Measurements from ENCODE around the gene ARFGEF3.

DNA sequence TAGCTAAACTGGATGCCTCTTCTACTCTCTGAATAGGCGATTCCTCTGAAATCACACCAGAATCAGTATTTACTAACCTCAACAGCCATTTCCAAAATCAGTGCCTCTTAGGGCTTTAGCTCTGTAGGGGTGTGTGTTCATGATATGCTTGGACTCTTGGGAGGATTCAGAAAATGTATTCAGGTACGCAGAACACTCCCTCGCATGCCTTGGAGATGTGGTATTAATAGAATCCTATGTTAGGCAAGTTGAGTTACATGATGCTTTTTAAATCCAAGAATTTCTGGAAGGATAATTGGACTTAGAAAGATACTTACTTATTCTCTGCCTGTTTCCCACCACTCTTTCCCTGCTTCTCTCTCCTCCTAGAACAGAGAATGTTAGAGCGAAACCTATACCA is 88.3 kb downstream of the ARFGEF3 start:
- TF ChIP-seq, protein P1, sequence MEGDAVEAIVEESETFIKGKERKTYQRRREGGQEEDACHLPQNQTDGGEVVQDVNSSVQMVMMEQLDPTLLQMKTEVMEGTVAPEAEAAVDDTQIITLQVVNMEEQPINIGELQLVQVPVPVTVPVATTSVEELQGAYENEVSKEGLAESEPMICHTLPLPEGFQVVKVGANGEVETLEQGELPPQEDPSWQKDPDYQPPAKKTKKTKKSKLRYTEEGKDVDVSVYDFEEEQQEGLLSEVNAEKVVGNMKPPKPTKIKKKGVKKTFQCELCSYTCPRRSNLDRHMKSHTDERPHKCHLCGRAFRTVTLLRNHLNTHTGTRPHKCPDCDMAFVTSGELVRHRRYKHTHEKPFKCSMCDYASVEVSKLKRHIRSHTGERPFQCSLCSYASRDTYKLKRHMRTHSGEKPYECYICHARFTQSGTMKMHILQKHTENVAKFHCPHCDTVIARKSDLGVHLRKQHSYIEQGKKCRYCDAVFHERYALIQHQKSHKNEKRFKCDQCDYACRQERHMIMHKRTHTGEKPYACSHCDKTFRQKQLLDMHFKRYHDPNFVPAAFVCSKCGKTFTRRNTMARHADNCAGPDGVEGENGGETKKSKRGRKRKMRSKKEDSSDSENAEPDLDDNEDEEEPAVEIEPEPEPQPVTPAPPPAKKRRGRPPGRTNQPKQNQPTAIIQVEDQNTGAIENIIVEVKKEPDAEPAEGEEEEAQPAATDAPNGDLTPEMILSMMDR (IDR thresholded peaks at IDR 0.05), result no peak
- TF ChIP-seq POLR2A (IDR thresholded peaks at IDR 0.05; ENCODE audit: low read depth), result no peak
- TF ChIP-seq POLR2AphosphoS5 (IDR thresholded peaks at IDR 0.05), result no peak
- TF ChIP-seq EP300 (IDR thresholded peaks at IDR 0.05), result no peak
